H1 (cell line): Measurements from ENCODE around the gene BPIFB4. TPM values are rescaled to one million over a fixed set of nuclear protein-coding genes. Genes with fewer than 3 reads are reported as not detected.

Experiments
- CTCF ChIA-PET: fragments of 300-600 bp; sonication (Branson Sonifier 250); formaldehyde crosslinking; loops from one replicate; lab custom pipeline; 2021; ENCODE audit not compliant: partially characterized antibody; lab: Charles Lee
- POLR2A ChIA-PET: fragments of 300-600 bp; sonication (Branson Sonifier 250); formaldehyde crosslinking; loops from one replicate; lab custom pipeline; 2021; ENCODE audit warnings: inconsistent platforms; ENCODE audit not compliant: partially characterized antibody; lab: Charles Lee
- DNase-seq, 2 experiments: peaks; one replicate each; pipeline versions ENCODE4 v3.0.0 to v3.0.0-alpha.2; 2010 to 2022; ENCODE audit warnings: low spot score in 2 of 2, low read depth in 1 of 2, mixed read lengths in 1 of 2
- FAIRE-seq: peaks from 2 replicates; lab custom pipeline; 2011; peaks lifted over from hg19 to GRCh38; lab: Jason Lieb, UNC
- H2AFZ ChIP-seq: 2 replicates; pipeline ENCODE4 v1.8.1; 2012; ENCODE audit warnings: low read length, inconsistent platforms
- H2AK5ac ChIP-seq: 2 replicates; pipeline ENCODE4 v1.6.1; 2013; ENCODE audit warnings: low read depth, low read length
- H2BK120ac ChIP-seq: replicated peaks from 2 replicates; pipeline ENCODE3; 2013; ENCODE audit warnings: low read depth, low read length, inconsistent platforms
- H2BK12ac ChIP-seq: 2 replicates; pipeline ENCODE4 v1.6.1; 2013; ENCODE audit warnings: low read depth, low read length
- H2BK15ac ChIP-seq: 2 replicates; pipeline ENCODE4 v1.6.1; 2013; ENCODE audit warnings: low read length
- H2BK20ac ChIP-seq: 2 replicates; pipeline ENCODE4 v1.6.1; 2013; ENCODE audit warnings: low read length
- H2BK5ac ChIP-seq: 2 replicates; pipeline ENCODE4 v1.6.1; 2013; ENCODE audit warnings: low read depth, low read length
- H3K14ac ChIP-seq: 2 replicates; pipeline ENCODE4 v1.6.1; 2013; ENCODE audit warnings: inconsistent platforms; ENCODE audit not compliant: insufficient read length
- H3K18ac ChIP-seq: 2 replicates; pipeline ENCODE4 v1.6.1; 2013; ENCODE audit warnings: low read length; ENCODE audit errors: extremely low read depth
- H3K23ac ChIP-seq: 2 replicates; pipeline ENCODE4 v1.6.1; 2013; ENCODE audit warnings: inconsistent platforms; ENCODE audit not compliant: insufficient read length
- H3K23me2 ChIP-seq: 2 replicates; pipeline ENCODE4 v1.6.1; 2013; ENCODE audit warnings: low read depth, low read length
- H3K27ac ChIP-seq: 2 replicates; pipeline ENCODE4 v1.6.1; 2011; ENCODE audit warnings: low read depth, low read length, inconsistent platforms
- H3K27me3 ChIP-seq, 4 experiments: replicated peaks in 1 of 4; 1 replicate in 1 of 4; 2 replicates in 3 of 4; pipeline versions ENCODE4 v1.6.1 to v1.8.1; 2011 to 2013; ENCODE audit warnings: low read length in 3 of 4, mild to moderate bottlenecking in 3 of 4, inconsistent platforms in 2 of 4, mixed read lengths in 2 of 4, moderate library complexity in 1 of 4; ENCODE audit not compliant: control insufficient read depth in 3 of 4, insufficient read depth in 3 of 4; ENCODE audit errors: extremely low read depth in 1 of 4
- H3K36me3 ChIP-seq, 4 experiments: 2 replicates each; pipeline versions ENCODE4 v1.6.1 to v1.8.1; 2011 to 2013; ENCODE audit warnings: mild to moderate bottlenecking in 4 of 4, low read length in 3 of 4, moderate library complexity in 2 of 4, control low read depth in 1 of 4, inconsistent platforms in 1 of 4; ENCODE audit not compliant: insufficient read depth in 4 of 4, control insufficient read depth in 2 of 4
- H3K4ac ChIP-seq: replicated peaks from 2 replicates; pipeline ENCODE3; 2013; ENCODE audit warnings: low read length, low read depth, mixed read lengths, inconsistent platforms; ENCODE audit not compliant: insufficient read length
- H3K4me1 ChIP-seq, 4 experiments: replicated peaks in 1 of 4; 1 replicate in 1 of 4; 2 replicates in 3 of 4; pipeline versions ENCODE4 v1.6.1 to v1.8.1; 2011 to 2013; ENCODE audit warnings: low read length in 3 of 4, inconsistent platforms in 2 of 4, mixed read lengths in 1 of 4; ENCODE audit not compliant: insufficient read depth in 4 of 4, control insufficient read depth in 3 of 4
- H3K4me2 ChIP-seq, 2 experiments: 2 replicates each; pipeline versions ENCODE4 v1.6.1 to v1.8.1; 2011 to 2013; ENCODE audit warnings: low read depth in 2 of 2, low read length in 2 of 2, control low read depth in 1 of 2, inconsistent platforms in 1 of 2, mild to moderate bottlenecking in 1 of 2; ENCODE audit not compliant: insufficient read depth in 1 of 2
- H3K4me3 ChIP-seq, 4 experiments: fragments of 200-600, 300-600 bp in 1 of 4; sonication (generic), shearing (Covaris generic), sonication (Bioruptor Twin) in 1 of 4; 2 replicates each; pipeline versions ENCODE4 v1.5.1 to v1.8.1; 2011 to 2016; ENCODE audit warnings: low read length in 4 of 4, low read depth in 3 of 4, control low read depth in 2 of 4, inconsistent platforms in 2 of 4, mild to moderate bottlenecking in 2 of 4, mixed read lengths in 1 of 4, moderate library complexity in 1 of 4; ENCODE audit not compliant: insufficient read depth in 2 of 4; ENCODE audit errors: extremely low read depth in 1 of 4
- H3K56ac ChIP-seq: replicated peaks from 2 replicates; pipeline ENCODE3; 2013; ENCODE audit warnings: low read depth, mild to moderate bottlenecking, mixed read lengths, low read length, inconsistent platforms; ENCODE audit not compliant: insufficient read length
- H3K79me1 ChIP-seq: 2 replicates; pipeline ENCODE4 v1.6.1; 2013; ENCODE audit warnings: low read depth, low read length, control low read depth
- H3K79me2 ChIP-seq, 2 experiments: 2 replicates each; pipeline versions ENCODE4 v1.6.1 to v1.8.1; 2012 to 2013; ENCODE audit warnings: low read length in 2 of 2, mild to moderate bottlenecking in 2 of 2, inconsistent platforms in 1 of 2; ENCODE audit not compliant: insufficient read depth in 2 of 2, control insufficient read depth in 1 of 2
- H3K9ac ChIP-seq, 4 experiments: replicated peaks in 1 of 4; 1 replicate in 1 of 4; 2 replicates in 3 of 4; pipeline versions ENCODE4 v1.6.1 to v1.8.1; 2011 to 2013; ENCODE audit warnings: low read depth in 3 of 4, low read length in 3 of 4, control low read depth in 2 of 4, mild to moderate bottlenecking in 2 of 4, moderate library complexity in 2 of 4, inconsistent platforms in 1 of 4; ENCODE audit errors: extremely low read depth in 1 of 4
- H3K9me3 ChIP-seq, 2 experiments: 2 replicates each; pipeline versions ENCODE4 v1.6.1 to v1.8.1; 2012 to 2013; ENCODE audit warnings: mild to moderate bottlenecking in 2 of 2, moderate library complexity in 2 of 2, control low read depth in 1 of 2, inconsistent platforms in 1 of 2, low read depth in 1 of 2, low read length in 1 of 2, mixed read lengths in 1 of 2; ENCODE audit not compliant: insufficient read depth in 2 of 2
- H4K20me1 ChIP-seq, 2 experiments: replicated peaks in 1 of 2; 2 replicates each; pipeline versions ENCODE3 to v1.8.1; 2011 to 2013; ENCODE audit warnings: inconsistent platforms in 2 of 2, low read length in 2 of 2, mild to moderate bottlenecking in 1 of 2; ENCODE audit not compliant: insufficient read depth in 2 of 2, control insufficient read depth in 1 of 2
- H4K5ac ChIP-seq: 2 replicates; pipeline ENCODE4 v1.6.1; 2013; ENCODE audit warnings: low read length, low read depth, mixed read lengths, inconsistent platforms; ENCODE audit not compliant: insufficient read length
- H4K8ac ChIP-seq: 2 replicates; pipeline ENCODE4 v1.8.0; 2013; ENCODE audit warnings: mild to moderate bottlenecking, moderate library complexity, low read length, inconsistent platforms; ENCODE audit not compliant: insufficient read depth; ENCODE audit errors: extremely low read depth
- H4K91ac ChIP-seq: replicated peaks from 2 replicates; pipeline ENCODE3; 2013; ENCODE audit warnings: low read length, mixed read lengths, inconsistent platforms; ENCODE audit not compliant: insufficient read length
- BACH1 ChIP-seq: IDR thresholded peaks from 2 replicates; pipeline ENCODE4 v1.6.1; 2012; ENCODE audit warnings: low read length, improper control_type of control experiment
- CHD1 ChIP-seq: IDR thresholded peaks from 2 replicates; pipeline ENCODE4 v1.6.1; 2012; ENCODE audit warnings: low read depth, low read length, improper control_type of control experiment
- CTBP2 ChIP-seq: IDR thresholded peaks from 2 replicates; pipeline ENCODE4 v1.7.0; 2011; ENCODE audit warnings: borderline replicate concordance, mild to moderate bottlenecking, moderate library complexity, mixed read lengths, low read length; ENCODE audit not compliant: insufficient read depth, insufficient read length
- GABPA ChIP-seq: IDR thresholded peaks from 2 replicates; pipeline ENCODE4 v1.6.1; 2011; ENCODE audit warnings: mild to moderate bottlenecking, low read length, moderate library complexity, borderline replicate concordance; ENCODE audit not compliant: insufficient read depth
- HDAC6 ChIP-seq: IDR thresholded peaks from one replicate; pipeline ENCODE4 v1.7.1; 2012; ENCODE audit warnings: low read depth, mild to moderate bottlenecking, inconsistent platforms, low read length, moderate library complexity
- PHF8 ChIP-seq: fragments of 200-600 bp; sonication (generic); conservative IDR thresholded peaks from 2 replicates; pipeline ENCODE4 v1.7.1; 2012; ENCODE audit warnings: low read depth, mild to moderate bottlenecking, inconsistent platforms, low read length, moderate library complexity
- SIN3A ChIP-seq, 2 experiments: IDR thresholded peaks in 1 of 2; conservative IDR thresholded peaks in 1 of 2; 2 replicates each; pipeline ENCODE4 v1.6.1; 2011 to 2012; ENCODE audit warnings: low read length in 2 of 2, improper control_type of control experiment in 1 of 2, low read depth in 1 of 2, mild to moderate bottlenecking in 1 of 2
- SIRT6 ChIP-seq: IDR thresholded peaks from one replicate; pipeline ENCODE4 v1.7.1; 2012; ENCODE audit warnings: low read length, inconsistent platforms
- SUZ12 ChIP-seq: fragments of 200-600 bp; sonication (generic); IDR thresholded peaks from 2 replicates; pipeline ENCODE4 v1.6.1; 2012; ENCODE audit warnings: mild to moderate bottlenecking, inconsistent platforms, low read length, moderate library complexity, mixed read lengths
- USF2 ChIP-seq: IDR thresholded peaks from 2 replicates; pipeline ENCODE4 v1.6.1; 2011; ENCODE audit warnings: low read length, improper control_type of control experiment
- WGBS, 2 experiments: shearing (Covaris generic) in 1 of 2; methylation state at CpG; one replicate each; pipeline versions ENCODE4 v1.1.6 to v1.1.7; 2013 to 2015; ENCODE audit warnings: low lambda C conversion rate in 2 of 2, mixed read lengths in 2 of 2, inconsistent platforms in 1 of 2, low coverage in 1 of 2, missing lambda C conversion rate in 1 of 2; ENCODE audit not compliant: insufficient replicate concordance in 2 of 2, insufficient coverage in 1 of 2, insufficient read length in 1 of 2; ENCODE audit errors: extremely low coverage in 1 of 2, missing lambda C conversion rate in 1 of 2; 5-methylcytosine and 5-hydroxymethylcytosine counted together
- polyA plus RNA-seq, 7 experiments: library from polyadenylated mRNA; depleted of rRNA in 3 of 7; stranded (reverse) in 5 of 7; unstranded in 2 of 7; fragments of >200 nt in 5 of 7; fragments of 200-250 nt in 2 of 7; gene quantifications; 1 replicate in 5 of 7; 2 replicates in 1 of 7; 4 replicates in 1 of 7; pipeline versions ENCODE4 v1.2.1 to v1.2.3, GENCODE V29; 2011 to 2013; ENCODE audit warnings: missing spikeins in 2 of 7, mixed read lengths in 2 of 7
- total RNA-seq: library from RNA; stranded (reverse); fragmentation: NEBNext Ultra II Directional; extraction: Animal tissue kit (Norgen Biotek cat#: 25700); gene quantifications from 2 replicates; pipeline ENCODE4 v1.2.1, GENCODE V29; 2021

BPIFB4 gene
- total and polyA plus RNA-seq, 2 of the 8 experiments (the other 6 are each of a cell fraction or from before 2014, with no cell fraction given) = not detected

- no peaks in the 10 kb centered on the region for H4K20me1 ChIP-seq
- POLR2A ChIA-PET = interaction anchor here (0.6 to 1.2 kb wide), 2 partner anchors 30 to 199 kb away, joined by 3 read pairs; no protein-coding TSS in a partner anchor
- peaks cover 3 to 15% of the 10 kb centered on the region in 2 experiments; a peak in 2 of 4 replicates for H3K9me3 ChIP-seq
- H3K4ac ChIP-seq = no peak overlapping the region
- H3K79me2 ChIP-seq = no peaks in the 10 kb centered on the region
- no peak overlapping the region for H4K5ac ChIP-seq
- CTCF ChIA-PET = interaction anchor here (0.6 to 1.7 kb wide), 3 partner anchors 13 to 48 kb away, joined by 3 to 4 read pairs (median 3); no protein-coding TSS in a partner anchor
- no peak overlapping the region for H3K18ac ChIP-seq
- H2AK5ac ChIP-seq = no peak overlapping the region
- no peak overlapping the region for H2AFZ ChIP-seq
- FAIRE-seq (no peak), DNase-seq (no peak)
- H3K23ac ChIP-seq = no peak overlapping the region
- H3K4me1 ChIP-seq = no peaks in the 10 kb centered on the region
- no peak overlapping the region for H2BK15ac ChIP-seq
- H2BK120ac ChIP-seq = no peak overlapping the region
- WGBS, 2 experiments = 89% methylated on average over 2 of the region's 2 CpGs; no CpG with 5 or more reads in 1 of the 2 experiments
- H2BK20ac ChIP-seq = no peak overlapping the region
- no peak overlapping the region for H3K27ac ChIP-seq
- H3K4me2 ChIP-seq = no peak overlapping the region
- H2BK12ac ChIP-seq = no peak overlapping the region
- H3K9ac ChIP-seq = no peak overlapping the region
- H3K23me2 ChIP-seq = peaks cover 3% of the 10 kb centered on the region; the same call in 1 of the 2 replicates
- no peaks in the 10 kb centered on the region for H3K36me3 ChIP-seq
- H3K14ac ChIP-seq = no peak overlapping the region
- no peak overlapping the region for H4K91ac ChIP-seq
- no peak overlapping the region for H3K56ac ChIP-seq
- H2BK5ac ChIP-seq = no peak overlapping the region
- no peak overlapping the region for H3K4me3 ChIP-seq
- H3K79me1 ChIP-seq = no peaks in the 10 kb centered on the region
- H3K27me3 ChIP-seq = peaks cover 0 to 3% (median 0%) of the 10 kb centered on the region in 4 experiments; a peak in 1 of 7 replicates
- no peak overlapping the region for H4K8ac ChIP-seq
- TF ChIP-seq CHD1 (no peak), SIRT6 (no peak), USF2 (no peak), BACH1 (no peak), SUZ12 (no peak), CTBP2 (no peak), HDAC6 (no peak), PHF8 (no peak), SIN3A (conservative IDR thresholded peaks at IDR 0.05 in 1 of 2, IDR thresholded peaks at IDR 0.05 in 1 of 2; ENCODE audit: low read depth in 1 of 2, low read length in 2 of 2) (no peak), GABPA (no peak)
Measured at GRCh38 chr20:33042983-33043730, 36.3 kb upstream of the BPIFB4 start.
